ENCODE measurements around the gene GP2.
"Not testable (repeated sequence)": the region's sequence is repeated elsewhere in the genome, so short reads cannot be mapped to it uniquely, and the experiment has no call there.

The GP2 gene

DNA sequence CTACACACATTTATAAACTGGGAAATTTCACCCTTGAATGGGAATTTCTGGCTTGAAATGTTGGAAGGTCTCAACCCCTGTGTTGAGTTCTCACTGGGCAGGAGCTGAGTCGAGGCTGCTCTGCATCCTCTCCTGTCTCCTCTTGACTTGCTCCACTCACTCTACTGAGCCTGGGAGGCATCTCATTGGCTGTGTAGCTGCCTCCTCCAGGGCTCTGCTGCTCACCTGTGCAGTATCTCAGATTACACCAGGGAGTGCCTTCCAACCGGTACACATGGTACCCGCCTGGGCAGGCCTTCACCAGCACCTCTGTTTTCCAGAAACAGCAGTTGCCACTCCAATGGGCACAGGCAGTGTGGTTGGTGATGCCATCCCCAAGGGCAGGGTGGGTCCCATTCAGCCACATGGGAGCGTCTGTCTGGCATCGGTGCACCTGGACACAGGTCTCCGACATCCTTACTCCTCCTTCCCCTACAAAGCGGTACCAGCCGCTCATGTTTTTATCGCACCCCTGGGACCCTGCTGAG lies 3.7 kb downstream of the GP2 start:
- DNase-seq, result no peak

DNA sequence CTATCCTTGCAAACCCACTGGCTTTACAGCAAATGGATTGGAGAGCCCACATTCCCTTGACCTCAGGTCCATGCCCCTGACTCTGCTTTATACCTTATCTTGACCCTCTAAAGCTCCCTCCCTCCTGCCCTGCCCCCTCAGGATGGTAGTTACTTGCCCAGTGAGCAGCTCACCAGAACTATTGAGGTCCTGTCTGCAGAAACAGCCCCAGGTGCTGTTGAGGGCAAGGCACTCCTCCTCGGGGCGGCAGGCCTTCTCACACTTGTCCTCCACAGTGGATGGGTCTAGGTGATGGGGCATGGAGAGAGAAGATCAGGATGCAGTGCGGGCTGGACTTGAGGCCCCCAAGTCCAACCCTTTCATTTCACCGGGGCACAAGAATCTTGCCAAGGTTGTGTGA lies 4.6 kb downstream of the GP2 start:
- no peak for DNase-seq

DNA sequence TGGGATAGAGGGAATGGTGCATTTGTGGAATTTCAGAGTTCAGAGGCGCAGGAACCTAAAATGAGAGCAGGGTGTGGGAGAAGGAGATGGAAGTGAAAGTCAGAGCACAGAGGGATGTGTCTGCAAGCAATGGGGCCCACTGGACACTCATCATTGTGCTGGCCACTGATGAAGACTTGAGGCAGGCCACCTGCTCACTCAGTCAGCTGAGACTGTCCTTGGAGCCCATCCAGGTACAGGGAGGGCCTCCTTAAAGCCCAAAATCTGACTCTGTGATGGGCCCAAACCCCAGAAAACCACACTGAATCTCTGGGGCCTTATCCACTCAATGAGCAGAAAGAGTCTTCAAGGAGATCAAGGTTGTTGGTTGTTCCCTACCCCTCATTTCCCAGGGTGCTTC lies 5.6 kb downstream of the GP2 start:
- DNase-seq, result no peak

DNA sequence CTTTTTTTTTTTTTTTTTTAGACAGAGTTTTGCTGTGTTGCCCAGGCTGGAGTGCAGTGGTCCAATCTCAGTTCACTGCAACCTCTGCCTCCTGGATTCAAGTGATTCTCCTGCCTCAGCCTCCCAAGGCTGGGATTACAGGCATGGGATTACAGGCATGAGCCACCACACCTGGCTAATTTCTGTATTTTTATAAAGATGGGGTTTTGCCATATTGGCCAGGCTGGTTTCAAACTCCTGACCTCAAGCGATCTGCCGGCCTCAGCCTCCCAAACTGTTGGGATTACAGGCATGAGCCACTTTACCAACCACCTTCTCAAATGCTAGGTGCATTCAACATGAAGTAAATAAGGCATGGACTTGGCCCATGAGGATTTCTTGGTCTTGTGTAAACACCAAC lies 6.3 kb downstream of the GP2 start:
- not testable (repeated sequence) for DNase-seq

DNA sequence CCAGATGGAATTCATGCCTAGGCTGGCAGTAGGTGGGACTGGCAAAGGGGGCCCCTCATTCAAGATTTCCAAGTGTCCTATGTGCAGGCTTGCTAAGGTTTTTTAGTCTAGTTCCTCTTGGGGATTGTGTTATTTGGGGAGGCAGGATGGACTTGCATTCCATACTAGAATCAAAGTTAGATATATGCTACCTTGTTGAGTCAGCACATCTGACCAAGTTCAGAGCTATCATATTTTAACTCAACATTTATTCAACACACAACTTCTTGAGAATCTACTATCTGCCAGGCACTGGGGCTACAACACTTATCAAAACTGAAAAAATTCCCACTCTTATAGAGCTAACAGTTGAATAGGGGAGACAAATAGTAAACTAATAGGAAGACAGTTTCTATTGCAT lies 6.7 kb downstream of the GP2 start:
- DNase-seq, result no peak

DNA sequence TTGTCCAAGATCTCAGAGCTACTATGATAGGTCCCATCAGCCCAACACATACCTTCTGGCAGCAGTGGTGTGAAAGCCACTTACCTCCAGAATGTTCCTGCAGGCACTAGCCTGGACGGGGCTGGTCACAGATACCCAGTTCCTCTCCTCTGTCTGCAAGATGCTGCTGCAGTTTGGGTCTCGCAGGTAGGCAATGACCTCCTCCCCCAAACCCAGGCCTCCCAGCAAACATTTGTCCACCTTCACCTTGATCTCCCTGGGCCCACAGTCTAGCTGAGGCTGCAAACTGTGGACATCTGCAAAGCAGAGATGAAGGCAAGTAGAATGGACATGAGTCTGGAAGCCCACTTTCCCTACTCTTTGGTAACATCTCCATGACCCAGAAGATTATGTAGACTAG lies 7.1 kb downstream of the GP2 start:
- DNase-seq, result no peak

DNA sequence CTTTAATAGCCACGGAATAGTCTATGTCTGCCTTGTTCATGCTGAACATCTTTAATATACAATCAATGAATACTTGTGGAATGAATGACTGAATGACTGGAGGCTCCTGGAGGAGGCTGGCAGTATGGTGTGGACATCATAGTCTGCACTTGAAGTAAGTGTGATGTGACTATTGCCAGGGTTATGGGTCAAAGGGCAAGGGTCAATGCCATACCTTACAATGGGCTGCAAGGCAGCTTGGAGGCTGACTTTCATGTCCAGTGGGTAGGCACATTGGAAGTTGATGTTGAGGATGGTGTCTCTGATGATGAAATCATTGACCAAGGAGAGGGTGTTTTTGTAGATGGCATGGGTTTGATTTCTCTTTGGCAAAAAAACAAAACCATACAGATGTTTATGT lies 7.9 kb downstream of the GP2 start:
- no peak for DNase-seq

DNA sequence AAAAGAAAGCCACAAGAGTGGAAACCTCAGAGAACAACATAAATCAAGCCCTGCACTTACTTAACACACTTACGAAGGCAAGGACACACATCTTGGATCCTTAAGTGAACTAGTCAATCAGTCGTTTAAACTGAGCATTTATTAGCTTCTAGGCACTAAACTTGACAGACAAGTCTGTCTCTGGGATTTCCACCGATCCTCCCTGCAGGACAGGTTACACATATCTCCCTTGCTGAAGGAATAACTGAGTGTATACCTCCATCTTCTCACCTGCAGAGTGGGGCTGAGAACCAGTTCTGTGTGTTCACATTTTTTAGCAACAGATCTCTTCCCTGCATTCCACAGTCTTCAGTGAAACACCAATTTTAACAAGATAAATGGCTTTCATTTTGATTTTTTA lies 8.9 kb downstream of the GP2 start:
- DNase-seq, result no peak

DNA sequence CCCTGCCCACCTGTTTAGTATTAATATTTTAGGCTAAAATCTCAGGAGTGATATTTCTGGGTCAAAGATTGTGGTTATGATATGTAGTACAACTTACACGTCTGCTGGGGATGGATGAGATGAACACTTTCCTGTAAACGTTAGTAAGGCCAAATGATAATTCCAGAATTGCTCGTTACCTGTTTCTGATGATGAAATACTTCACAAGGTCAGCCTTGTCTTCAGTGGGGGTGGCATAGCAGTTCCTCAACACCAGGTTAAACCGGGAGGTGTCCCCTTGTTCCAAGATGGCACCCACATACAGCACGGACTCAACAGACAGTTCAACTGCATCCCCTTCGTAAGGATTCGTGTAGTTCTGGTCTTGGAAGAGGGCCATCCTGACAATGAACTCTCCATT lies 9.3 kb downstream of the GP2 start:
- no peak for DNase-seq

DNA sequence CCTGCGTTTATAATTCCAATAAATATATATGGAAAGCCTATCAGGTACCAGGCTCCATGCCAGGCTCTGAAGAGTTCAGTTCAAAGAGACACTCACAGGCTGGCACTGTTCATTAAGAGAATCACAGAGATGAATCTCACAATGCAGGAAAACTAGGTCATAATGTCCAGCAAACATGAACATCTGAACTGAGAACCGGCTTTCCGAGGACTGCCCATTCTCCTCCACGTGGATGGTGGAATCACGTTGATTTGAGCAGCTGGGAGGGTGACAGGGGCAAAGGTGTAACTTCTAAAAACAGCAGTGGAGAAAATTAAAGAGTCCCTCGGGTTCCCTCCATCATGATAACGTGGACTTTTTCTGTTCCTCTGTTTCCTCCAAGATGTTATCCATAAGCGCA lies 10.2 kb downstream of the GP2 start:
- no peak for DNase-seq

DNA sequence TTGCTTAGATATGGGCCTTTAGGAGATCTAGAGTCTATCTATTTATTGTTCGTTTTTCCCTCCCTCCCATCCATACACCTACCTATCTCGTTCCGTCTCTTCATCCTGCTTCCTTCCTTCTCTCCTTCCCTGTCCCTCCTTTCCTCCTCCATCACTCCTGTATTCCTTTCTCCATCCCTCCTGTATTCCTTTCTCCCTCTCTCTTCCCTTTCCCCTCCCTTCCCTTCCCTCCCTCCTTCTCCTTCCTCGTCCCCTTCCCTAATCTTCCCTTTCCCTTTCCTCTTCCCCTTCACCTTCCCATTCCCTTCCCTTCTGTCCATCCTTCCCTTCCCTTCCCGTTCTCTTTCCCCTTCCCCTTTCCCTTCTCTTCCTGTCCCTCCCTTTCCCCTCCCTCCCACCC lies 10.6 kb downstream of the GP2 start:
- no peak for DNase-seq

DNA sequence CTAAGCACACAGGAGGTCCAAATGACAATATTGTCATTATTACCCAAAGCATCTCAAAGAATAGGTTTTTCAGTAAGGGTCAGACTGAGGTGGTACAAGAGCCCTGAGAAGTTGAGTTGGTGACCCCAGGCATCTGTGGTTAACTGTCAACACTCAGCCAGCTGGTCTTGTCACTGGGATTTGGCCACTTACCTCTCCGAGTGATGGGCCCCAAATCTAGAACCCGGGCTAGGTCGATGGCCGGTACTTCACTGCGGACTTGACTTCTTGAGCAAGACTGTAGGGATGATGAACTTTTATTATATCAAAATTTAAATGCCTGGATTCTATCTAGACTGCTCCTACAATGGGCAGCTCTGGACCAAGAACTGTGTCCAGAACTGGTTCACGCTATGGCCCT lies 11.5 kb downstream of the GP2 start:
- DNase-seq, result no peak

DNA sequence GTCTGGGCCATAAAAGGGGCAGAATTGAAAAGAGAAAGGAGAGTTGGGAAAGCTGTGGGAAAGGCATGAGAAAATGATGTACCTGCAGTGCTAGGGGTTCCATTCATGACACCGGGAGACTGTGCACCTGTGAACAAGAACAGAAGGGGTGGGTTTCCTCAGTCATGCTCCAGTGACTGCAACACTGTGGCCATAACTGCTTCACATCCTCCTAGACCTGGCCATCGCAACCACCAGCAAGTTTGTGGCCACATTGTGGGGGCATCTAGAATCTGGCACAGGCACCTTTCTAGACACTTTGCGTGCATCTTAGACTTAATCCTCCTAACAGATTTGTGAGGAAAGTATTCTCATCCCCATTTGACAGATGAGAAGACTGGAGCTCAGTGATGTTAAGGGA lies 12.7 kb downstream of the GP2 start:
- DNase-seq, result no peak

DNA sequence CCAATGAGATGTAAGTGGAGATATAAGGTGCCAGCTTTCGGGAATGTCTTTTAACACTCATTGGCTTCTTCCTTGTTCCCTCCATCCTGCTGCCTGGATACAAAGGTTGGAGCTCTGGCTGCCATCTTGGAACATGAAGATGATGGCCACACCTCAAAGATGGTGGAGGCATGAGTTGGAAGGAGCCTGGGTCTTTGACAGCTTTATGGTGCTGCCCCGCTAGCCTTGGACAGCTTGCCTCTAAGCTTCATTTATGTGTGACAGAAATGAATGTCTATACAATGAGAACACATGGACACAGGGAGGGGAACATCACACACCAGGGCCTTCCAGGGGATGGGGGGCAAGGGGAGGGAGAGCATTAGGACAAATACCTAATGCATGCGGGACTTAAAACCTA lies 13.6 kb downstream of the GP2 start:
- no peak for DNase-seq

DNA sequence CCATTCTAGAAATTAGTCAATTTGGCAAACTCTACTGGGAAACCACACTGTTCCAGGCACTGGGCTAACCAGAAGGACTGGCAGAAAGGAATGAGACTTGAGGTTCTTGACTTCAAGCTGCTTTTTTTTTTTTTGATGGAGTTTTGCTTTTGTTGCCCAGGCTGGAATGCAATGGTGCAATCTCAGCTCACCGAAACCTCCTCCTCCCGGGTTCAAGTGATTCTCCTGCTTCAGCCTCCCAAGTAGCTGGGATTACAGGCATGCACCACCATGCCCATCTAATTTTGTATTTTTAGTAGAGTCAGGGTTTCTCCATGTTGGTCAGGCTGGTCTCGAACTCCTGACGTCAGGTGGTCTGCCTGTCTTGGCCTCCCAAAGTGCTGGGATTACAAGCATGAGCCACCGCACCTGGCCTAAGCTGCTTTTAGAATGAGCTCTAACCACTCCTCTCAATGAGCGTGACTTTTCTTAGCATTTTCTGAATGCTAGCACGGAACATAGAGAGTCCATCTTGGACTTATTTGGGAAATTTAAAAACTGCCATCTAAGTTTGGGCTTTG lies 14.7 kb downstream of the GP2 start:
- not testable (repeated sequence) for DNase-seq

DNA sequence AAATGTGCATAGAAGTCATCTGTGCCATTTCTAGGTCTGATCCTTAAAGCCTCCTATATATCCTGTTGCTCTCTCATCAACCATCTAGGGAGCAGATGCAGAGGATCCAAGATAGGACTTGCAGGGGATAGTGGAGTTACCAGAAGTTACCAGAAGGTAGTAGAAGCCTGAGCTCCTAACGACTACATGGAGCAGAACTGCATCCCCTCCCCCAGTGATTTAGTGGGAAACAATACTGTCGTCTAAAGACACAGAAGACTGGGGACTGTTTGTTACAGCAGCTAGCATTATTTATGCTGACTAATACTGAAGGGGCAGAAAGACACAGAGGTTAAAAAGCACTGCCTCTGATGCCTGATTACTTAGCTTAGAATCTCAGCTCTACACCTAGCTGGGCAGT lies 15.8 kb downstream of the GP2 start:
- DNase-seq, result no peak

DNA sequence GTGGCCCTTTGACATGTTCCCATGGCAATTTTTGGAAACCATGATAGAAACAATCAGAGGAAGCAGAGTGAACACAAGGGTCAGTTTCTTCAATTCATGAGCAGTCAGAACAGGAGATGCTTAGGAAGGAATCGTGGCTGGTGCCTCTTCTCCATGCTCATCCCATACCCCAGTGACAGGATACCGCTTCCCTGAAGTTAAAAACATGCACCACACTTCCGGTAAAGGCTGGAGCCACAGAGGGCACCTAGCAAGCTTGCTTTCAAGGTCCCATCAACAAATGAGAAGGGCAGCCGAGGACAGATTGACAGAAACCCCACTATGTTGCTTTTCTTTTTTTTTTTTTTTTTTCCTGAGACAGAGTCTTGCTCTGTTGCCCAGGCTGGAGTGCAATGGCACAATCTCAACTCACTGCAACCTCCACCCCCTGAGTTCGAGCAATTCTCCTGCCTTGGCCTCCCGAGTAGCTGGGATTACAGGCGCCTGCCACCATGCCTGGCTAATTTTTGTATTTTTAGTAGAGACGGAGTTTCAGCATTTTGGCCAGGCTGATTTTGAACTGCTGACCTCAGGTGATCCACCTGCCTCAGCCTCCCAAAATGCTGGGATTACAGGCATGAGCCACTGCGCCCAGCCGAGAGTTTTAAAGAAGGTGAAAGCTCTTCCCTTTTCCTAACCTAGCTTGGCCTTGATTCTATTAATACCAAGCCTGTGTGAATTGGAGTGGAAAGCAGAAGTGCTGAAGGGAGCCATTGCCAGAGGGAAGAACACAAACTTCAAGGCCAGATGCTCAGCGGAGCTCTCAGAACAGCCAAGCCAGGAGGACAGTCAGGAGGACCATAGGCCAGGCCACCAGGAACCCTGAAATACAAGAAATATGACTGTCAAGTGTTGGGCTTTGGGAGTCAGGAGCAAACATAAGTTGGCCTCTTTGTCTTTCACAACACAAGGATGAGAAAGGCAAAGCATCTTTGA lies 16.6 kb downstream of the GP2 start:
- DNase-seq, result no peak

DNA sequence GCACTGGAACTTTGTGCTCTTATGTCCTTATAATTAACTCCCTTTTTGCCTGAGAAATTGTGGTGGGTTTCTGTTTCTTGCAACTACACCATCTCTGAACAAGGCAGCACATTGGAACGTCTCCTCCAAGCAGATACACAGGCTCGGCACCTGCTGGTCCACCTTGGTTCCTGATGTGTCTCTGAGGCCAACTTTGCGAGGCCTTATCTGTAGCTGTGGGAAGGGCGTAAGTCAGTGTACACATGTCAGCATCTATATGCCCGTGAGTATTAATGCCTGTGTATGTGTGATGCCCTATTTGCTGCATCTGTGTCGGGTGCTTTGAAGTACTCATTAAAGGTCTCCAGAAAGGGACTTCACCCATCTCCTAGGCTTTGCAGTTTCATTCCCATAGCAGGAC lies 17.5 kb downstream of the GP2 start:
- no peak for DNase-seq

DNA sequence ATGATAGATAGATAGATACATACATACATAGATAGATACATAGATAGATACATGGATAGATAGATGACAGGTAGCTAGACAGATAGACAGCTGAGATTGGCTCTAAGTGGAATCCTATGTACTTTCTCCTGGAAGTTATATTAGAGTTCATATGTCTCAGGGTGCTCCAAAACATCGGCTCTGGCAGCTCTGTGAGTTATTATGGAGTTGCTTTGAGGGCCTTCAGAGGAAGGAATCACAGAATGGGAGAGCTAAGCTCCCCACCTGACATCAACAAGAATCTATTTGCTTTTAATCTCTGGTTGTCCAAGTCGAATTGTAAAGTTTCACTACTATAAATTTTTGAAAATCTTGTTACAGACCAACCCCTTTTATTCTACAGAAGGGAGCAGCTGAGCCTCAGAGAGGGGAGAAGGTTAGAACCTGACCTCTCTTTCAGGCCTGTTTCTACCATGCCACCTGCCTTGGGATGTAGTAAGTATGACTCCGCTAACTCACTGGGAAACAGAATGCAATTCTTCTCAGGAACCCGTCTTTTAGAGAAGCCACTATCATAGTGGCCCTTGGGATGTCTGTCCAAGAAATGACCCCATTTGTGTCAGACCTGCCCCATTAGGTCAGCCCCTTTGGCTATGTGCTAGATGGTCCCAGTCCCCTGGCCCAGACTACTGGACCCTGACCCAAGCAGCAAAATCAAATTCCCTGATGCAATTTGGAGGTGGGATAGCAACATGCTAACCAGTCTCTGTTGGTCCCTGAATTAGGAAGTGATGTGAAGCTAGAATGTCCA lies 18.3 kb downstream of the GP2 start:
- no peak for DNase-seq

DNA sequence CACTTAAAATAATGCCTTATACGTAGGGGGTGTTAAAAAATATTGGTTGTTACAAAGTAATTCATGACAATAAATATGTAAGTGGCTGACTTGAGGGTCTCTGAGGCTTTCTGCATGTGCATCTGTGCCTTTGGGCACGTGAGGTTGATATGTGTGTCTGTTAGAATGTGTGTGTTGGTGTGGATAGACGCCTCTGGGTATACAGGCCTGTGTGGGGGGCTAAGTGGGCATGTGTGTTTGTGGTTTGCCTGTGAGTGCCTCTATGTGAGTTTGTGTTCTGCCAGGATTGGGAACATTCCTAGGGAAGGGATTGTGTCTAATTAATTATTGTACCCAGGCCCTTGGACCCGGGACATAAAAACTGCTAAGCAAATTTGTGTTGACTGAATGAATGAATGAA lies 19.0 kb downstream of the GP2 start:
- DNase-seq, result no peak

DNA sequence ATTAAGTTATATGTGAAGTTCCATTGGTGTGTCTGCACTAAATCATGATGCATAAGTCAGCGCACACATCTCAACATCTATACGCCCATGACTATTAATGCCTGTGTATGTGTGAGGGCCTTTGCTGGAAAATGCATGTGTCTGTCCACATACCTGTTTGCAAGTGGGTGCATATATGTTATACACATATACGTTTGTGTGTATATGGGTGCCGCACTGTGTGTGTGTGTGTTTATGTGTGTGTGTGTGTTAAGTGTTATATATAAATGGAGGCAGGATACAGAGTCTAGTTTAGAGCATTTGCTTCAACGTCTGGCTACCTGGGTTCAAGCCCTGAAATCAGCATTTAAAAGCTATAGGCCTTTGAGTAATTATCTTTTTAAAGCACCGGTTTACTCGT lies 19.5 kb downstream of the GP2 start:
- DNase-seq, result no peak

DNA sequence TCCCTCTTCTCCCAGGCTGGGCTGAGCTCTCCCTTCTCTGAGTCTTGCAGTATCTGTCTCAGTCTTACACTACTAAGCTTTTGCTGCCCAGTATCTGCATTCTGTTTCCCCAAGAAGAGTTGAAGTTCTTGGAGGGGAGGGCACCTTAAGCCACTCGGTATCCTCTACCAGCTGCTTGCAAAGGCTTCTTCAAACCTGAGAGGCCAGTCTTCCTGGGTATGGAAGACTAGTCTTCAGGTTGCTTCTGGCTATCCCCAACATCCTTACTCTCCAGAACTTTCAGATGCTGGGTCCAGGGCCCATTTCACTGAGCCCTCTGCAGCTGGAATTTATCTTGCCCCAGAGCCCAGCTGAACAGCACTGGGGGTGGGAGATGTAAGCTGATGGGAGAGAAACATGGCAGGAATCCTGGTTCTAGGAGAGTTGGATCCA lies 20.1 kb downstream of the GP2 start:
- no peak for DNase-seq

DNA sequence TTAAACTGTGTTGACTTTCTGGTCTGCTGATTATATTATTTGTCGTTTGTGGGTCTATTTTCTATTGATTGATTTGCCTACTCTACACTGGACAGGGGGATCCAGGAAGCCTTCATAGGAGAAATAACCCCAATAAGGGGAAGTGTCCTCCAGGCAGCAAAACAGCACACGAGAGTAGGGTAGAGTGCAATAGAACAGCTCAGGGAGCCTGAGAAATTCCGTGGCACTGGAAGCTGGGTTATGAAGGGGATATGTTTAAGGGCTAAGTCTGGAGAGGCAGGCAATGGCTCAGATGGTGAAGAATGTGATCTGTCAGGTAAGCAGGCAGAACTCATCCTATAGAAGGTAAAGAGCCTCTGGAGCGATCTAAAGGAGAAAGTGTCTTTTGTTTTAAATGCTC lies 20.9 kb downstream of the GP2 start:
- no peak for DNase-seq

DNA sequence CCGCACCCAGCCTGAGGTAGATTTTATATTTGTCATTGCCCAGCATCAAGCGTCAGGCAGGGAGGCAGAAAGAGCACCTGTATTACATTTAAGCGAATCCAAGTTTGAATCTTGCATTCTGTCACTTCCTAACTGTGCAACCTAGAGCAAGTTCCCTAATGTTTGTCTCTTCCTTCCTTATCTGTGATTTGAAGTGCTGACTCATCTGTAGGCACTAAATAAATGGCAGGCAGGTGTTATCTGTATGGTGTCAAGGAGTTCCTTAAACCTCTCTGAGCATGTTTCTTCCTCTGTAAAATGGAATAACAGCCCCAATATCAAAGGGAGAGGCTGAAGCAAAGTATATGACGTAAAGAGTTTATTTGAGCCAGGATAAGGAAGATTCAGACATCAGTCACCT lies 24.3 kb downstream of the GP2 start:
- DNase-seq, result no peak
